ENCODE results near the gene ZRANB1.
"Not testable (repeated sequence)": the region's sequence is repeated elsewhere in the genome, so short reads cannot be mapped to it uniquely, and the experiment has no call there.

The ZRANB1 gene

GRCh38 chr10:124967255-124967654 lies 25.3 kb downstream of the ZRANB1 start:
- no peak for DNase-seq

GRCh38 chr10:124971276-124971675 lies 29.4 kb downstream of the ZRANB1 start:
- DNase-seq = peak; percentile 58

GRCh38 chr10:124972637-124973036 lies 30.7 kb downstream of the ZRANB1 start:
- DNase-seq = no peak

- DNase-seq = no peak
These were observed 32.2 kb downstream of the ZRANB1 start for GRCh38 chr10:124974131-124974530.

- no peak for DNase-seq
These were observed 34.1 kb downstream of the ZRANB1 start for GRCh38 chr10:124975977-124976514.

GRCh38 chr10:124977161-124977560 lies 35.2 kb downstream of the ZRANB1 start:
- DNase-seq = no peak

- no peak for DNase-seq
These were observed 35.9 kb downstream of the ZRANB1 start for GRCh38 chr10:124977648-124978375.

GRCh38 chr10:124978376-124978725 lies 36.4 kb downstream of the ZRANB1 start:
- DNase-seq = no peak

- no peak for DNase-seq
These were observed 41.4 kb downstream of the ZRANB1 start for GRCh38 chr10:124983321-124983720.

GRCh38 chr10:124984376-124984775 lies 42.5 kb downstream of the ZRANB1 start:
- DNase-seq = no peak

- no peak for DNase-seq
These were observed 43.2 kb downstream of the ZRANB1 start for GRCh38 chr10:124985162-124985561.

- no peak for DNase-seq
These were observed 45.9 kb downstream of the ZRANB1 start for GRCh38 chr10:124987788-124988187.

- DNase-seq = not testable (repeated sequence)
These were observed 46.8 kb downstream of the ZRANB1 start for GRCh38 chr10:124988753-124989152.

- DNase-seq = no peak
These were observed 47.6 kb downstream of the ZRANB1 start for GRCh38 chr10:124989526-124989925.

- no peak for DNase-seq
These were observed 49.0 kb downstream of the ZRANB1 start for GRCh38 chr10:124990671-124991625.

- DNase-seq = no peak
These were observed 49.9 kb downstream of the ZRANB1 start for GRCh38 chr10:124991835-124992234.

GRCh38 chr10:124992462-124993344 lies 50.8 kb downstream of the ZRANB1 start:
- peak; percentile 89 for DNase-seq

GRCh38 chr10:124993345-124993708 lies 51.4 kb downstream of the ZRANB1 start:
- no peak for DNase-seq

- DNase-seq = no peak
These were observed 52.0 kb downstream of the ZRANB1 start for GRCh38 chr10:124993736-124994451.

GRCh38 chr10:124994573-124995473 lies 52.9 kb downstream of the ZRANB1 start:
- peak; percentile 38 for DNase-seq

GRCh38 chr10:124995605-124996004 lies 53.7 kb downstream of the ZRANB1 start:
- no peak for DNase-seq
